ENCODE data around the gene BMAL2.

BMAL2 gene

DNA sequence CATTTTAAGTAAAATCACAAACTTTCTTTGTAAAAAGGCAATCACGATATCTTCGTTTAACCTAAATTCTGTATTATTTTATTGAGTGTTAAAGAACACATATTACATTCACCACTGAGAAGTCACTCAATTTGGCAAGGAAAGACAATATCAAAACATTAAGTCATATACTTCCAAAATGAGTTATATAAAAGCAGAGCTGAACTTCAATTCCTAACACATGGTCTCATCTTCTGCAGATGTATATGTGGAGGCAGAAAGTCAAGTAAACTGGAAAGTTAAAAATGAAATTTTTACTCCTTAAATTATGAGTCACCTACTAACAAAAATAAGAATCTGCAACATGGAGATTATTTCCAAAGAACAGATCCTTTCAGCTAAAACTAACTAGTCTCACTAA lies 28.7 kb downstream of the BMAL2 start:
- Histone ChIP-seq H2BK12ac (ENCODE audit: low read length) (no peak overlapping the region), H4K8ac (ENCODE audit: low read depth, low read length) (no peak overlapping the region), H2BK15ac (ENCODE audit: low read length) (no peak overlapping the region), H2AFZ (ENCODE audit: low read length) (no peak overlapping the region), H2BK5ac (ENCODE audit: low read length) (no peak overlapping the region), H3K9me3 (replicated peaks in 1 of 2; ENCODE audit: control insufficient read depth in 2 of 2, insufficient read depth in 1 of 2, low read depth in 1 of 2, low read length in 2 of 2) (peaks cover 0 to 2% of the 10 kb centered on the region in 2 donors), H3K18ac (ENCODE audit: low read length) (no peak overlapping the region), H4K91ac (ENCODE audit: low read depth, low read length, poor library complexity) (no peak overlapping the region), H3K27me3 (ENCODE audit: control insufficient read depth in 3 of 3, insufficient read depth in 3 of 3, low read depth in 1 of 3, low read length in 3 of 3) (no peaks in the 10 kb centered on the region), H3K79me1 (ENCODE audit: low read depth, low read length) (no peaks in the 10 kb centered on the region), H2AK5ac (ENCODE audit: low read depth, low read length) (no peak overlapping the region), H3K4me3 (ENCODE audit: low read length in 2 of 2) (no peak overlapping the region), H2BK120ac (ENCODE audit: low read depth, low read length) (no peak overlapping the region), H3K14ac (ENCODE audit: low read length) (no peak overlapping the region), H3K9ac (ENCODE audit: low read depth, low read length, poor library complexity) (no peak overlapping the region), H3K23ac (ENCODE audit: low read depth, low read length, poor library complexity) (no peak overlapping the region), H3K27ac (replicated peaks; ENCODE audit: low read length) (no peak overlapping the region), H3K4me1 (ENCODE audit: control insufficient read depth in 2 of 2, insufficient read depth in 1 of 2, low read depth in 1 of 2, low read length in 2 of 2) (no peaks in the 10 kb centered on the region), H3K36me3 (replicated peaks in 1 of 2; ENCODE audit: control insufficient read depth in 2 of 2, insufficient read depth in 2 of 2, low read length in 2 of 2) (peaks cover 0 to 2% of the 10 kb centered on the region in 2 donors), H3K4me2 (ENCODE audit: insufficient read depth, low read length, poor library complexity, severe bottlenecking) (no peak overlapping the region), H3K4ac (ENCODE audit: low read length) (no peak overlapping the region)
- no peak for DNase-seq (ENCODE audit: low spot score)
- WGBS, 2 donors (ENCODE audit: extremely low coverage in 2 of 2, insufficient read length in 2 of 2, insufficient replicate concordance in 1 of 2) = no CpG with 5 or more reads among the region's 2 CpGs

DNA sequence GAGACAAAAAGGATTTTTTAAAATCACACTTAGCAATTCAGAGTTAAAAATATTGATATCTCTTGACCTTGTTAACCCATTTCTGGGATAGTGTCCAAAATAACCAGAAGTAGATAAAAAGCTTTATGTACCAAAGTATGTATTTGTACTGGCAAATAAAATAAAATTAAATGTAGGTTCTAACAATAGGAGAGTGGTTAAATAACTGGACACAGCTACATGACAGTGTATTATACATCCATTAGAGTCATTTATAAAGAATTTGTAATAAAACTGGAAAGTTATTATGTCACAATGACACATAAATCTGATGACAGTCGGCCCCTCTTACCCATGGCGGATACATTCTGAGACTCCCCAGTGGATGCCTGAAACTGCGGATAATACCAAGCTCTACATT lies 34.0 kb downstream of the BMAL2 start:
- no peaks in the 10 kb centered on the region for H3K27me3 ChIP-seq (ENCODE audit: control insufficient read depth in 3 of 3, insufficient read depth in 3 of 3, low read depth in 1 of 3, low read length in 3 of 3)
- H3K36me3 ChIP-seq (replicated peaks in 1 of 2; ENCODE audit: control insufficient read depth in 2 of 2, insufficient read depth in 2 of 2, low read length in 2 of 2) = peaks cover 2 to 28% of the 10 kb centered on the region in 2 donors
- no peak overlapping the region for H2BK120ac ChIP-seq (ENCODE audit: low read depth, low read length)
- no peak overlapping the region for H2BK12ac ChIP-seq (ENCODE audit: low read length)
- H3K4ac ChIP-seq (ENCODE audit: low read length) = no peak overlapping the region
- H3K14ac ChIP-seq (ENCODE audit: low read length) = no peak overlapping the region
- H2BK5ac ChIP-seq (ENCODE audit: low read length) = no peak overlapping the region
- H3K9ac ChIP-seq (ENCODE audit: low read depth, low read length, poor library complexity) = no peak overlapping the region
- no peak overlapping the region for H2AFZ ChIP-seq (ENCODE audit: low read length)
- H3K4me2 ChIP-seq (ENCODE audit: insufficient read depth, low read length, poor library complexity, severe bottlenecking) = no peak overlapping the region
- no CpG with 5 or more reads among the region's 3 CpGs for WGBS, 2 donors (ENCODE audit: extremely low coverage in 2 of 2, insufficient read length in 2 of 2, insufficient replicate concordance in 1 of 2)
- no peak overlapping the region for H3K27ac ChIP-seq (replicated peaks; ENCODE audit: low read length)
- no peak for DNase-seq (ENCODE audit: low spot score)
- no peak overlapping the region for H3K23ac ChIP-seq (ENCODE audit: low read depth, low read length, poor library complexity)
- no peaks in the 10 kb centered on the region for H3K4me1 ChIP-seq (ENCODE audit: control insufficient read depth in 2 of 2, insufficient read depth in 1 of 2, low read depth in 1 of 2, low read length in 2 of 2)
- H3K4me3 ChIP-seq (ENCODE audit: low read length in 2 of 2) = no peak overlapping the region
- no peak overlapping the region for H2AK5ac ChIP-seq (ENCODE audit: low read depth, low read length)
- no peak overlapping the region for H3K18ac ChIP-seq (ENCODE audit: low read length)
- peaks cover 0 to 2% of the 10 kb centered on the region in 2 donors for H3K9me3 ChIP-seq (replicated peaks in 1 of 2; ENCODE audit: control insufficient read depth in 2 of 2, insufficient read depth in 1 of 2, low read depth in 1 of 2, low read length in 2 of 2)
- H4K91ac ChIP-seq (ENCODE audit: low read depth, low read length, poor library complexity) = no peak overlapping the region
- no peak overlapping the region for H4K8ac ChIP-seq (ENCODE audit: low read depth, low read length)
- H2BK15ac ChIP-seq (ENCODE audit: low read length) = no peak overlapping the region
- no peaks in the 10 kb centered on the region for H3K79me1 ChIP-seq (ENCODE audit: low read depth, low read length)

DNA sequence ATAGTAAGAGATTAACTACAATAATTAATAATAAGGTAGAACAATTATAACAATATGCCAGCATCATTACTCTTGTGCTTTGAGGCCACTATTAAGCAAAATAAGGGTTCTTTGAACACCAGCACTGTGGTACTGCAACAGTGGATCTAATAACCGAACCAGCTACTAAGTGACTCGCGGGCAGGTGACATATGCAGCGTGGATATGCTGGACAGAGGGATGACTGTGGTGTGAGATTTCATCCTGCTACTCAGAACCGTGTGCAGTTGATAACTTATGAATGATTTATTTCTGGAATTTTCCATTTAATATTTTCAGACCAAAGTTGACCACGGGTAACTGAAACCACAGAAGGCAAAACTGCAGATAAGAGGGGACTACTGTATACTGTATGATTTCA lies 34.4 kb downstream of the BMAL2 start:
- Histone ChIP-seq H3K27me3 (ENCODE audit: control insufficient read depth in 3 of 3, insufficient read depth in 3 of 3, low read depth in 1 of 3, low read length in 3 of 3) (no peaks in the 10 kb centered on the region), H2BK5ac (ENCODE audit: low read length) (no peak overlapping the region), H3K18ac (ENCODE audit: low read length) (no peak overlapping the region), H3K14ac (ENCODE audit: low read length) (no peak overlapping the region), H3K23ac (ENCODE audit: low read depth, low read length, poor library complexity) (no peak overlapping the region), H3K9me3 (replicated peaks in 1 of 2; ENCODE audit: control insufficient read depth in 2 of 2, insufficient read depth in 1 of 2, low read depth in 1 of 2, low read length in 2 of 2) (peaks cover 0 to 2% of the 10 kb centered on the region in 2 donors), H3K4me1 (ENCODE audit: control insufficient read depth in 2 of 2, insufficient read depth in 1 of 2, low read depth in 1 of 2, low read length in 2 of 2) (no peaks in the 10 kb centered on the region), H3K79me1 (ENCODE audit: low read depth, low read length) (no peaks in the 10 kb centered on the region), H4K91ac (ENCODE audit: low read depth, low read length, poor library complexity) (no peak overlapping the region), H2BK15ac (ENCODE audit: low read length) (no peak overlapping the region), H3K27ac (replicated peaks; ENCODE audit: low read length) (no peak overlapping the region), H4K8ac (ENCODE audit: low read depth, low read length) (no peak overlapping the region), H2AFZ (ENCODE audit: low read length) (no peak overlapping the region), H2BK120ac (ENCODE audit: low read depth, low read length) (no peak overlapping the region), H2AK5ac (ENCODE audit: low read depth, low read length) (no peak overlapping the region), H3K36me3 (replicated peaks in 1 of 2; ENCODE audit: control insufficient read depth in 2 of 2, insufficient read depth in 2 of 2, low read length in 2 of 2) (peaks cover 2 to 31% of the 10 kb centered on the region in 2 donors), H3K9ac (ENCODE audit: low read depth, low read length, poor library complexity) (no peak overlapping the region), H2BK12ac (ENCODE audit: low read length) (no peak overlapping the region), H3K4me3 (ENCODE audit: low read length in 2 of 2) (no peak overlapping the region), H3K4me2 (ENCODE audit: insufficient read depth, low read length, poor library complexity, severe bottlenecking) (no peak overlapping the region), H3K4ac (ENCODE audit: low read length) (no peak overlapping the region)
- no peak for DNase-seq (ENCODE audit: low spot score)
- no CpG with 5 or more reads among the region's 6 CpGs for WGBS, 2 donors (ENCODE audit: extremely low coverage in 2 of 2, insufficient read length in 2 of 2, insufficient replicate concordance in 1 of 2)

DNA sequence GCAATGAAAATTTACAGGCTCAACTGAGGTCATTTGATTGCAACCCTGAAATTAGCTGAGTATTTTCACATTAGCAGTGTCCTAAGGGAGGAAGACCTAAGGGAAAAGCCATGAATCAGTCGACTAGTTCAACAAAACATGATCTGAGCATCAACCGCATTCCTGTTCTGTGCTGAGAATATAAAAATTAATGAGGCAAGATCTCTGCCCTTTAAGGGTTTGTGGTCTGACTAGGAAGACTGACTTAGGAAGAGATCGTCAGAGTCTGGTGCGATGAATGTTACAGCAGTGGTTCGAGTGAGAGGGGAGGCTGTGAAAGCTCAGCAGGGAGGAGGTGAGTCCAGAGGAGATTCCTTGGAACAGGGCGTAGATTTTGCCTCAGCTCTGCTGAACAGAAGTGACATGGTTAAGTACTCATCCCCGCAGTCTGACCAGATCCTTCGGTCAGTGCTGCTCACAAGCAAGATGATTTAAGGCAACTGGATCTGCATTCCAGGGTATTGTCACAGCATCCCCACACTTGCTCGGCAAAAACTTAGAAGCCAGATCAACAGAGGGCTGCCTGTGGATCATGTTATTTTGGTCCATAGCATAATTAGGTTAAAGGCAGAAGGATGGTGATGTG lies 49.6 kb downstream of the BMAL2 start:
- Histone ChIP-seq H2AK5ac (ENCODE audit: low read depth, low read length) (no peak overlapping the region), H2AFZ (ENCODE audit: low read length) (no peak overlapping the region), H2BK12ac (ENCODE audit: low read length) (no peak overlapping the region), H2BK5ac (ENCODE audit: low read length) (no peak overlapping the region), H4K8ac (ENCODE audit: low read depth, low read length) (no peak overlapping the region), H3K9ac (ENCODE audit: low read depth, low read length, poor library complexity) (no peak overlapping the region), H3K9me3 (replicated peaks in 1 of 2; ENCODE audit: control insufficient read depth in 2 of 2, insufficient read depth in 1 of 2, low read depth in 1 of 2, low read length in 2 of 2) (no peaks in the 10 kb centered on the region), H3K4me2 (ENCODE audit: insufficient read depth, low read length, poor library complexity, severe bottlenecking) (no peak overlapping the region), H4K91ac (ENCODE audit: low read depth, low read length, poor library complexity) (no peak overlapping the region), H3K36me3 (replicated peaks in 1 of 2; ENCODE audit: control insufficient read depth in 2 of 2, insufficient read depth in 2 of 2, low read length in 2 of 2) (peaks cover 2 to 24% of the 10 kb centered on the region in 2 donors), H3K23ac (ENCODE audit: low read depth, low read length, poor library complexity) (no peak overlapping the region), H2BK120ac (ENCODE audit: low read depth, low read length) (no peak overlapping the region), H3K27ac (replicated peaks; ENCODE audit: low read length) (no peak overlapping the region), H3K27me3 (ENCODE audit: control insufficient read depth in 3 of 3, insufficient read depth in 3 of 3, low read depth in 1 of 3, low read length in 3 of 3) (no peaks in the 10 kb centered on the region), H3K4me1 (ENCODE audit: control insufficient read depth in 2 of 2, insufficient read depth in 1 of 2, low read depth in 1 of 2, low read length in 2 of 2) (no peaks in the 10 kb centered on the region), H2BK15ac (ENCODE audit: low read length) (no peak overlapping the region), H3K14ac (ENCODE audit: low read length) (no peak overlapping the region), H3K79me1 (ENCODE audit: low read depth, low read length) (no peaks in the 10 kb centered on the region), H3K18ac (ENCODE audit: low read length) (no peak overlapping the region), H3K4ac (ENCODE audit: low read length) (no peak overlapping the region), H3K4me3 (ENCODE audit: low read length in 2 of 2) (no peak overlapping the region)
- WGBS, 2 donors (ENCODE audit: extremely low coverage in 2 of 2, insufficient read length in 2 of 2, insufficient replicate concordance in 1 of 2) = no CpG with 5 or more reads among the region's 9 CpGs
- DNase-seq (ENCODE audit: low spot score) = no peak

All from neuronal stem cell (in vitro differentiated cells).